Endothelial cell of umbilical vein (primary cell): Measurements from ENCODE around the gene SNAPIN.

Source experiments
- CTCF ChIP-seq, 2 donors: IDR thresholded peaks; 1 replicate in 1 of 2; 2 replicates in 1 of 2; pipeline ENCODE4 v1.5.1; 2011; ENCODE audit warnings: low read length in 2 of 2, mild to moderate bottlenecking in 2 of 2, moderate library complexity in 2 of 2, control low read depth in 1 of 2, inconsistent platforms in 1 of 2, low read depth in 1 of 2; ENCODE audit not compliant: insufficient read depth in 1 of 2; ENCODE audit errors: extremely low read depth in 1 of 2
- EZH2 ChIP-seq: IDR thresholded peaks from 2 replicates; pipeline ENCODE4 v1.6.1; 2012; ENCODE audit warnings: borderline replicate concordance, low read depth, mild to moderate bottlenecking, moderate library complexity, low read length, inconsistent platforms; ENCODE audit not compliant: severe bottlenecking
- FOS ChIP-seq: IDR thresholded peaks from 2 replicates; pipeline ENCODE4 v1.6.1; 2011; ENCODE audit warnings: mild to moderate bottlenecking, low read length, moderate library complexity, borderline replicate concordance; ENCODE audit not compliant: insufficient read depth
- JUN ChIP-seq: IDR thresholded peaks from 2 replicates; pipeline ENCODE4 v1.6.1; 2011; ENCODE audit warnings: borderline replicate concordance, low read depth; ENCODE audit not compliant: insufficient read length, insufficient read depth
- MYC ChIP-seq: IDR thresholded peaks from one replicate; pipeline ENCODE4 v1.6.1; 2011; ENCODE audit warnings: mild to moderate bottlenecking, low read depth, low read length
- POLR2A ChIP-seq: IDR thresholded peaks from 2 replicates; pipeline ENCODE4 v1.6.1; 2012; ENCODE audit warnings: low read depth, mild to moderate bottlenecking, control low read depth, low read length
- POLR2AphosphoS5 ChIP-seq: IDR thresholded peaks from 2 replicates; pipeline ENCODE4 v1.6.1; 2012; ENCODE audit warnings: low read depth, mild to moderate bottlenecking, control low read depth, low read length, moderate library complexity; ENCODE audit not compliant: insufficient read depth

DNA sequence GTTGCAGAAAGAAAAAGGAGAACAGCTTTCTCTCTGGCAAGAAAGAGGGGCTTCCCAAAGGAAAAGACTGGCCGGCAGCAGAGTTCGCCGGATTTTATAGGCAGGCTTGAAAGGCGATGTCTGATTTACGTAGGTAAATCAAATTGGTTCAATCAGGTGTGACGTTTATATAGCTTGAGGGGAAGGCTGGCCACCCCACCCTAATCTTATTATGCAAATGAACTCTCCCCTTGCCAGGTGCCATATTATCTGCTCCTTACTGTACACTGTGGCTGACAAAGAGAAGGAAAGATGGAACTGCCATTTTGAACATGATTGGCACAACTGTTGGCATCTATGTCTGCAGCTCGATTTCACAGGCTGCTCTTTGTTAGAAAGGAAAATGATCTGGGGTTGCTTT, 52.5 kb downstream of the SNAPIN start:
- TF ChIP-seq CTCF (IDR thresholded peaks at IDR 0.05; ENCODE audit: extremely low read depth in 1 of 2, insufficient read depth in 1 of 2, low read depth in 1 of 2, low read length in 2 of 2) (no peak), MYC (no peak), POLR2A (no peak), EZH2 (no peak), POLR2AphosphoS5 (no peak), FOS (no peak), JUN (no peak)
